Transverse colon (tissue), 4 donors: ENCODE results near the gene NUDC. TPM values are rescaled to one million over a fixed set of nuclear protein-coding genes. Genes with fewer than 3 reads are reported as not detected.
"Not testable (repeated sequence)": the region's sequence is repeated elsewhere in the genome, so short reads cannot be mapped to it uniquely, and the experiment has no call there.

ENCODE experiments used
- DNase-seq: peaks from one replicate; pipeline ENCODE4 v3.0.0-alpha.2; 2019
- H3K27ac ChIP-seq, 4 donors: fragments of 200-600 bp; sonication (generic); 2 replicates each; pipeline ENCODE4 v1.5.1; 2016 to 2018; ENCODE audit warnings: inconsistent platforms in 4 of 4
- H3K27me3 ChIP-seq: fragments of 200-600 bp; sonication (generic); 2 replicates; pipeline ENCODE4 v1.5.1; 2017; ENCODE audit warnings: inconsistent platforms
- H3K36me3 ChIP-seq, 4 donors: fragments of 200-600 bp; sonication (generic); 2 replicates each; pipeline ENCODE4 v1.5.1; 2017 to 2019; ENCODE audit warnings: inconsistent platforms in 4 of 4
- H3K4me1 ChIP-seq, 4 donors: fragments of 200-600 bp; sonication (generic); 2 replicates each; pipeline ENCODE4 v1.5.1; 2017 to 2020; ENCODE audit warnings: inconsistent platforms in 4 of 4
- H3K4me3 ChIP-seq, 4 donors: fragments of 200-600 bp; sonication (generic); 1 replicate in 1 of 4; 2 replicates in 3 of 4; pipeline versions ENCODE4 v1.5.1 to v1.6.1; 2017 to 2019; ENCODE audit warnings: inconsistent platforms in 4 of 4
- H3K9me3 ChIP-seq, 2 donors: fragments of 200-600 bp; sonication (generic); 2 replicates each; pipeline ENCODE4 v1.5.1; 2017 to 2019; ENCODE audit warnings: inconsistent platforms in 2 of 2
- EP300 ChIP-seq: sonication (generic); formaldehyde crosslinking; IDR thresholded peaks from one replicate; pipeline ENCODE4 v1.6.1; 2017; ENCODE audit warnings: antibody characterized with exemption, low read depth
- POLR2A ChIP-seq: fragments of 450-650 bp; IDR thresholded peaks from one replicate; pipeline ENCODE4 v1.6.1; 2016; ENCODE audit warnings: antibody characterized with exemption, mild to moderate bottlenecking, moderate library complexity
- POLR2AphosphoS5 ChIP-seq, 3 donors: sonication (generic); formaldehyde crosslinking; IDR thresholded peaks; one replicate each; pipeline ENCODE4 v1.6.1; 2016; ENCODE audit warnings: antibody characterized with exemption in 3 of 3
- WGBS, 2 donors: methylation state at CpG; one replicate each; pipeline ENCODE4 v1.1.5; 2018; ENCODE audit warnings: low coverage in 1 of 2; 5-methylcytosine and 5-hydroxymethylcytosine counted together
- in situ Hi-C, 4 donors: fragments of 200-750 bp; cut with MboI; loops; one replicate each; pipeline versions ENCODE4 v1.15.0 to v1.15.1; 2017; ENCODE audit warnings: low sequenced_read_pairs in 3 of 4, low pct_ligation_motif_present in 1 of 4, low pct_unique_long_range_greater_than_20kb in 1 of 4
- intact Hi-C: fragments of 100-400 bp; cut with DNase I; formaldehyde crosslinking; loops from one replicate; pipeline ENCODE4 v1.15.1; 2023; ENCODE audit warnings: low total_unique reads
- total RNA-seq, 4 donors: library from RNA; depleted of rRNA; stranded (reverse); fragments of >200 nt; gene quantifications; one replicate each; pipeline ENCODE4 v1.1.0, GENCODE V29; 2016
- TF ChIP-seq, protein P1 (sequence below), 5 experiments: fragments of 200-600 bp in 3 of 5; fragments of 450-650 bp in 2 of 5; sonication (generic) in 3 of 5; IDR thresholded peaks; 1 replicate in 2 of 5; 2 replicates in 3 of 5; pipeline ENCODE4 v1.5.1; 2016 to 2017; ENCODE audit warnings: antibody characterized with exemption in 5 of 5, inconsistent platforms in 3 of 5, mild to moderate bottlenecking in 2 of 5, moderate library complexity in 1 of 5

Gene NUDC
- total RNA-seq, 4 donors from 2014 or later, result 10.8 to 39.9 (median 27.6) TPM

DNA sequence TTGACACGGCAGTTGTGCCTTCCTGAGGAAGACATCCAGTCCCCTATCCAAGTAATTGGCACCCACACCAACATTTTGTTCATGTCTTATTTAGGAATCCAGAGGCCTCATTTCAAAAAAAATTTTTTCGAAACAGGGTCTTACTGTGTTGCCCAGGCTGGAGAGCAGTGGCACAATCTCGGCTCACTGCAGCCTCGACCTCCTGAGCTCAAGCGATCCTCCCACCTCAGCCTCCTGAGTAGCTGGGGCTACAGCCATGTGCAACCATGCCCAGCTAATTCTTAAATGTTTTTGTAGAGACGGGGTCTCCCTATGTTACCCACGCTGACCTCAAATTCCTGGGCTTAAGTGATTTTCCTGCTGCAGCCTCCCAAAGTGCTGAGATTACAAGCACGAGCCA lies 62.7 kb downstream of the NUDC start:
- intact Hi-C loops, result no loop called here
- Histone ChIP-seq H3K36me3 (no peaks in the 10 kb centered on the region), H3K4me1 (no peaks in the 10 kb centered on the region), H3K27me3 (peaks cover 9% of the 10 kb centered on the region), H3K9me3 (no peaks in the 10 kb centered on the region), H3K27ac (no peak overlapping the region), H3K4me3 (no peak overlapping the region)
- 79 to 87% methylated on average over 6 to 8 of the region's 8 CpGs for WGBS, 2 donors
- TF ChIP-seq, protein P1, sequence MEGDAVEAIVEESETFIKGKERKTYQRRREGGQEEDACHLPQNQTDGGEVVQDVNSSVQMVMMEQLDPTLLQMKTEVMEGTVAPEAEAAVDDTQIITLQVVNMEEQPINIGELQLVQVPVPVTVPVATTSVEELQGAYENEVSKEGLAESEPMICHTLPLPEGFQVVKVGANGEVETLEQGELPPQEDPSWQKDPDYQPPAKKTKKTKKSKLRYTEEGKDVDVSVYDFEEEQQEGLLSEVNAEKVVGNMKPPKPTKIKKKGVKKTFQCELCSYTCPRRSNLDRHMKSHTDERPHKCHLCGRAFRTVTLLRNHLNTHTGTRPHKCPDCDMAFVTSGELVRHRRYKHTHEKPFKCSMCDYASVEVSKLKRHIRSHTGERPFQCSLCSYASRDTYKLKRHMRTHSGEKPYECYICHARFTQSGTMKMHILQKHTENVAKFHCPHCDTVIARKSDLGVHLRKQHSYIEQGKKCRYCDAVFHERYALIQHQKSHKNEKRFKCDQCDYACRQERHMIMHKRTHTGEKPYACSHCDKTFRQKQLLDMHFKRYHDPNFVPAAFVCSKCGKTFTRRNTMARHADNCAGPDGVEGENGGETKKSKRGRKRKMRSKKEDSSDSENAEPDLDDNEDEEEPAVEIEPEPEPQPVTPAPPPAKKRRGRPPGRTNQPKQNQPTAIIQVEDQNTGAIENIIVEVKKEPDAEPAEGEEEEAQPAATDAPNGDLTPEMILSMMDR (IDR thresholded peaks at IDR 0.05), result no peak
- TF ChIP-seq EP300 (no peak), POLR2AphosphoS5 (IDR thresholded peaks at IDR 0.05) (no peak)
- in situ Hi-C loops, result no loop called here
- DNase-seq, result no peak

- Histone ChIP-seq H3K27ac (no peak overlapping the region), H3K36me3 (no peaks in the 10 kb centered on the region), H3K9me3 (no peaks in the 10 kb centered on the region), H3K4me1 (no peaks in the 10 kb centered on the region), H3K27me3 (peaks cover 17% of the 10 kb centered on the region), H3K4me3 (no peak overlapping the region)
- no peak for DNase-seq
- in situ Hi-C loops, result no loop called here
- intact Hi-C loops, result no loop called here
- 37% methylated on average over 2 of the region's 2 CpGs for WGBS, 2 donors
- TF ChIP-seq POLR2AphosphoS5 (IDR thresholded peaks at IDR 0.05) (no peak), POLR2A (no peak)
- TF ChIP-seq, protein P1 (IDR thresholded peaks at IDR 0.05), result no peak
Observed at GRCh38 chr1:26986658-26987057, 65.1 kb downstream of the NUDC start.

- not testable (repeated sequence) for H3K36me3 ChIP-seq, H3K27ac ChIP-seq, DNase-seq, H3K4me3 ChIP-seq, H3K9me3 ChIP-seq
- H3K4me1 ChIP-seq, result peaks cover 0 to 12% (median 4%) of the 10 kb centered on the region in 4 donors
- in situ Hi-C loops, result loop anchor here in 1 of 4 donors (10.0 kb wide), 1 partner anchor 105 kb away; no protein-coding TSS in a partner anchor
- 61 to 78% methylated on average over 4 to 12 of the region's 12 CpGs for WGBS, 2 donors
- intact Hi-C loops, result loop anchor here (10.0 kb wide), 1 partner anchor 295 kb away; no protein-coding TSS in a partner anchor
- H3K27me3 ChIP-seq, result peaks cover 37% of the 10 kb centered on the region
Observed at GRCh38 chr1:26989403-26990109, 68.0 kb downstream of the NUDC start.

DNA sequence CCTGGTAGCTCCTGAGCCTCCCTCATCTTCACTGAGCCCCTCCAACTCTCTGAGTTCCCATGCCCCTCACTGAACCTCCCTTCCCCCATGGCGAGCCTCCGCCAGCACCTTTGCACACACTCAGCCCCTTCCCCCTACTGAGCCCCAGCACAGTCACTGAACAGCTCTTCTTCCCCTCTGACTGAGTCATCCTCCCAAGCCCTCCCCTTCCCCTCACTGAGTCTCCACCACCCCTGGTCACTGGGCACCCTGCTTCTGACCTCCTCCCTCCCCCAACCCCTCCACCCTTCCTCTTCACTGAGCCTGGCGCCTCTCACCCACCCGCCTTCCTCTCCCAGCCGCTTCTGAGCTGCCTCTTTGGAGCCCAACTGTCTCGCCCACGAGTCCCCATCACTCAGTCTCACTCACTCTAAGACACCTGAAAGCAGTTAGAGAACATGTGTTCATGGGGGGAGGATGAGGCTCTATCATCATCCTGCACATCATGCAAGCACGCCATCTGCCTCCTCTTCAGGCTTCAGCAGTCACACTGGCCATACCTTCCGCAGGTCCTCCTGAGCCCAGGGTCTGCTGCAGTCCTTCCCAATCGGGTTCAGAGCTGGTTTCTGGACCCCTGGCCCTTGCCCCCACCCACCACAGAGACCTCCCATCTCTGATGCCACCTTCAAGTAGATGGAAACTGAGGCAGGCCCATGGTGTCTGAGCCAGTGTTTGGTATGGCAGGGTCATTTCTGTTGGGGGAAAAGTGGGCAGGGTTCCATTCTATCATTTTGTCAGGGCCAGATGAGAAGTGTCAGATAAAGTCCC lies 70.0 kb downstream of the NUDC start:
- no peak for TF ChIP-seq POLR2AphosphoS5 (IDR thresholded peaks at IDR 0.05)
- TF ChIP-seq POLR2A, result no peak
- no peak for TF ChIP-seq EP300
- TF ChIP-seq, protein P1 (IDR thresholded peaks at IDR 0.05), result no peak
- H3K36me3 ChIP-seq, result no peaks in the 10 kb centered on the region
- intact Hi-C loops, result loop anchor here (10.0 kb wide), 1 partner anchor 293 kb away; no protein-coding TSS in a partner anchor
- no peak overlapping the region for H3K27ac ChIP-seq
- no peak for DNase-seq
- in situ Hi-C loops, result loop anchor here in 1 of 4 donors (10.0 kb wide), 1 partner anchor 103 kb away; no protein-coding TSS in a partner anchor
- peaks cover 55% of the 10 kb centered on the region for H3K27me3 ChIP-seq
- H3K9me3 ChIP-seq, result no peaks in the 10 kb centered on the region
- 52 to 53% methylated on average over 3 to 10 of the region's 10 CpGs for WGBS, 2 donors
- peaks cover 0 to 19% (median 6%) of the 10 kb centered on the region in 4 donors for H3K4me1 ChIP-seq
- no peak overlapping the region for H3K4me3 ChIP-seq
